NCI-H1105 treated with DMSO at 0.1 percent for 48 hours (cell line): ENCODE measurements around the gene WNT2B.

ENCODE experiments used
- DNase-seq: peaks from one replicate; lab custom pipeline; 2025; lab: John Stamatoyannopoulos, UW

The WNT2B gene

DNA sequence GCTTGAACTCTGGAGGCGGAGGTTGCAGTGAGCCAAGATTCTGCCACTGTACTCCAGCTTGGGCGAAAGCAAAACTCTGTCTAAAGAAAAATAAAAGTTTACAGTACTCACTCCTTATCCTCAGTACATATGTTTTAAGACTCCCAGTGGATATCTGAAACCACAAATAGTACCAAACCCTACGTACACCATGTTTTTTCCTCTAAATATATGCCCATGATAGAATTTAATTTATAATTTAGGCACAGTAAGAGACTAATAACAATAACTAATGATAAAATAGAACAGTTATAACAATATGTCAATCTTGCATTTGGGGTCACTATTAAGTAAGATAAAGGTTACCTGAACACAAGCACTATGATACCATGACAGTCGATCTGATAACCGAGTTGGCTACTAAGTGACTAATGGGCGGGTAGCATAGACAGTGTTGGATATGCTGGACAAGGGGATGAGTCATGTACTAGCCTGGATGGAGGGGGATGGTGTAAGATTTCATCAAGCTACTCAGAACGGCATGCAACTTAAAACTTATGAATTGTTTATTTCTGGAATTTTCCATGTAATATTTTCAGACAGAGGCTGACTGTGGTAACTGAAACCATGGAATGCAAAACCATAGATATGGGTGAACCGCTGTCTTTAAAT, 66.5 kb downstream of the WNT2B start:
- DNase-seq = no peak

GRCh38 chr1:112576240-112576639, 67.5 kb downstream of the WNT2B start:
- DNase-seq = no peak
